ENCODE results near the gene TUBD1.
"Not testable (repeated sequence)": the region's sequence is repeated elsewhere in the genome, so short reads cannot be mapped to it uniquely, and the experiment has no call there.

The TUBD1 gene

DNA sequence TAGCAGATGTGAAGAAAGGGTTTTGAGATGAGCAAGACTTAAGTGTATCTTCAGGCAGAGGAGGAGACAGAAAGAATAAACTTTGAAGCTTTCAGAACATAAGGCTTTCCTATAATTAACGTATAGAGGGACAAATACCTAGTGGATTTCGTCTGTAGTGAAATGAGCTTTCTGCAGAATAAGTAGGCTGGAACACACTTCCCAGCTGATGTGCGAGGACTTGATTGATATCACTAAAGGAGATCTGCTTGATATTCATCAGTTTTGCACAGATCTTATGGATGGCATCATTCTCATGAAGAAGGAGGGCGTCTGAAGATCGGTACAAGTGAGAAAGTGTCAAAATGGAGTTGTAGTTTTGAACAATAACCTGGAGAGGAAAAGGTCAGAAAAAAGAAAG lies 14.8 kb downstream of the TUBD1 start:
- no peak for ATAC-seq
- TF ChIP-seq, protein P1, sequence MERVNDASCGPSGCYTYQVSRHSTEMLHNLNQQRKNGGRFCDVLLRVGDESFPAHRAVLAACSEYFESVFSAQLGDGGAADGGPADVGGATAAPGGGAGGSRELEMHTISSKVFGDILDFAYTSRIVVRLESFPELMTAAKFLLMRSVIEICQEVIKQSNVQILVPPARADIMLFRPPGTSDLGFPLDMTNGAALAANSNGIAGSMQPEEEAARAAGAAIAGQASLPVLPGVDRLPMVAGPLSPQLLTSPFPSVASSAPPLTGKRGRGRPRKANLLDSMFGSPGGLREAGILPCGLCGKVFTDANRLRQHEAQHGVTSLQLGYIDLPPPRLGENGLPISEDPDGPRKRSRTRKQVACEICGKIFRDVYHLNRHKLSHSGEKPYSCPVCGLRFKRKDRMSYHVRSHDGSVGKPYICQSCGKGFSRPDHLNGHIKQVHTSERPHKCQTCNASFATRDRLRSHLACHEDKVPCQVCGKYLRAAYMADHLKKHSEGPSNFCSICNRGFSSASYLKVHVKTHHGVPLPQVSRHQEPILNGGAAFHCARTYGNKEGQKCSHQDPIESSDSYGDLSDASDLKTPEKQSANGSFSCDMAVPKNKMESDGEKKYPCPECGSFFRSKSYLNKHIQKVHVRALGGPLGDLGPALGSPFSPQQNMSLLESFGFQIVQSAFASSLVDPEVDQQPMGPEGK (CRISPR knock-in tag; IDR thresholded peaks at IDR 0.05; ENCODE audit: borderline replicate concordance), result no peak
- TF ChIP-seq TOX (CRISPR knock-in tag; IDR thresholded peaks at IDR 0.05; ENCODE audit: borderline replicate concordance), result no peak
- no peak for TF ChIP-seq RARB (CRISPR knock-in tag; IDR thresholded peaks at IDR 0.05)
- no peak for TF ChIP-seq BACH2 (CRISPR knock-in tag; IDR thresholded peaks at IDR 0.05; ENCODE audit: borderline replicate concordance)
- TF ChIP-seq ISL1 (CRISPR knock-in tag; IDR thresholded peaks at IDR 0.05), result no peak
- no peak for TF ChIP-seq SNAI2 (CRISPR knock-in tag; IDR thresholded peaks at IDR 0.05)
- no peak for TF ChIP-seq OSR1 (CRISPR knock-in tag; IDR thresholded peaks at IDR 0.05)
- TF ChIP-seq CSDC2 (CRISPR knock-in tag; IDR thresholded peaks at IDR 0.05), result no peak

DNA sequence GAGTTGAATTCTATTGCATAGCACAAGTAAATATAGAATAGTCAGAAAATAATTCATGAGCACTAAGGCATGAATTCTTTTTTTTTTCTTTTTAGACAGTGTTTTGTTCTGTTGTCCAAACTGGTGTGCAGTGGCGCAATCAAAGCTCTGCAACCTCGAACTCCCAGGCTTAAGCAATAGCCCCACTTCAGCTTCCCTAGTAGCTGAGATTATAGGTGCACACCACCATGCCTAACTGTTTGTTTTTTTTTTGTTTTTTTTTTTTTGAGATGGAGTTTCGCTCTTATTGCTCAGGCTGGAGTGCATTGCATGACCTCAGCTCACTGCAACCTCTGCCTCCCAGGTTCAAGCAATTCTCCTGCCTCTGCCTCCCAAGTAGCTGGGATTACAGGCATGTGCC lies 16.6 kb downstream of the TUBD1 start:
- ATAC-seq, result no peak
- no peak for TF ChIP-seq GLIS3 (CRISPR knock-in tag; IDR thresholded peaks at IDR 0.05)
- no peak for TF ChIP-seq TOX (CRISPR knock-in tag; IDR thresholded peaks at IDR 0.05; ENCODE audit: borderline replicate concordance)
- no peak for TF ChIP-seq ZFP3 (CRISPR knock-in tag; IDR thresholded peaks at IDR 0.05)
- no peak for TF ChIP-seq ZNF8 (CRISPR knock-in tag; IDR thresholded peaks at IDR 0.05)
- TF ChIP-seq RARB (CRISPR knock-in tag; IDR thresholded peaks at IDR 0.05), result no peak
- TF ChIP-seq, protein P2, sequence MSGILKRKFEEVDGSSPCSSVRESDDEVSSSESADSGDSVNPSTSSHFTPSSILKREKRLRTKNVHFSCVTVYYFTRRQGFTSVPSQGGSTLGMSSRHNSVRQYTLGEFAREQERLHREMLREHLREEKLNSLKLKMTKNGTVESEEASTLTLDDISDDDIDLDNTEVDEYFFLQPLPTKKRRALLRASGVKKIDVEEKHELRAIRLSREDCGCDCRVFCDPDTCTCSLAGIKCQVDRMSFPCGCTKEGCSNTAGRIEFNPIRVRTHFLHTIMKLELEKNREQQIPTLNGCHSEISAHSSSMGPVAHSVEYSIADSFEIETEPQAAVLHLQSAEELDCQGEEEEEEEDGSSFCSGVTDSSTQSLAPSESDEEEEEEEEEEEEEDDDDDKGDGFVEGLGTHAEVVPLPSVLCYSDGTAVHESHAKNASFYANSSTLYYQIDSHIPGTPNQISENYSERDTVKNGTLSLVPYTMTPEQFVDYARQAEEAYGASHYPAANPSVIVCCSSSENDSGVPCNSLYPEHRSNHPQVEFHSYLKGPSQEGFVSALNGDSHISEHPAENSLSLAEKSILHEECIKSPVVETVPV (CRISPR knock-in tag; IDR thresholded peaks at IDR 0.05), result no peak
- TF ChIP-seq ZNF565 (CRISPR knock-in tag; conservative IDR thresholded peaks at IDR 0.05; ENCODE audit: low read depth), result no peak
- no peak for TF ChIP-seq ZFP30 (CRISPR knock-in tag; IDR thresholded peaks at IDR 0.05)
- TF ChIP-seq ISL1 (CRISPR knock-in tag; IDR thresholded peaks at IDR 0.05), result no peak
- TF ChIP-seq, protein P1 (CRISPR knock-in tag; IDR thresholded peaks at IDR 0.05; ENCODE audit: borderline replicate concordance), result no peak
- no peak for TF ChIP-seq ZNF70 (CRISPR knock-in tag; IDR thresholded peaks at IDR 0.05)
- TF ChIP-seq PPARA (CRISPR knock-in tag; IDR thresholded peaks at IDR 0.05; ENCODE audit: borderline replicate concordance), result no peak
- TF ChIP-seq, protein P3, sequence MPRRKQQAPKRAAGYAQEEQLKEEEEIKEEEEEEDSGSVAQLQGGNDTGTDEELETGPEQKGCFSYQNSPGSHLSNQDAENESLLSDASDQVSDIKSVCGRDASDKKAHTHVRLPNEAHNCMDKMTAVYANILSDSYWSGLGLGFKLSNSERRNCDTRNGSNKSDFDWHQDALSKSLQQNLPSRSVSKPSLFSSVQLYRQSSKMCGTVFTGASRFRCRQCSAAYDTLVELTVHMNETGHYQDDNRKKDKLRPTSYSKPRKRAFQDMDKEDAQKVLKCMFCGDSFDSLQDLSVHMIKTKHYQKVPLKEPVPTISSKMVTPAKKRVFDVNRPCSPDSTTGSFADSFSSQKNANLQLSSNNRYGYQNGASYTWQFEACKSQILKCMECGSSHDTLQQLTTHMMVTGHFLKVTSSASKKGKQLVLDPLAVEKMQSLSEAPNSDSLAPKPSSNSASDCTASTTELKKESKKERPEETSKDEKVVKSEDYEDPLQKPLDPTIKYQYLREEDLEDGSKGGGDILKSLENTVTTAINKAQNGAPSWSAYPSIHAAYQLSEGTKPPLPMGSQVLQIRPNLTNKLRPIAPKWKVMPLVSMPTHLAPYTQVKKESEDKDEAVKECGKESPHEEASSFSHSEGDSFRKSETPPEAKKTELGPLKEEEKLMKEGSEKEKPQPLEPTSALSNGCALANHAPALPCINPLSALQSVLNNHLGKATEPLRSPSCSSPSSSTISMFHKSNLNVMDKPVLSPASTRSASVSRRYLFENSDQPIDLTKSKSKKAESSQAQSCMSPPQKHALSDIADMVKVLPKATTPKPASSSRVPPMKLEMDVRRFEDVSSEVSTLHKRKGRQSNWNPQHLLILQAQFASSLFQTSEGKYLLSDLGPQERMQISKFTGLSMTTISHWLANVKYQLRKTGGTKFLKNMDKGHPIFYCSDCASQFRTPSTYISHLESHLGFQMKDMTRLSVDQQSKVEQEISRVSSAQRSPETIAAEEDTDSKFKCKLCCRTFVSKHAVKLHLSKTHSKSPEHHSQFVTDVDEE (CRISPR knock-in tag; IDR thresholded peaks at IDR 0.05), result no peak
- TF ChIP-seq, protein P4, sequence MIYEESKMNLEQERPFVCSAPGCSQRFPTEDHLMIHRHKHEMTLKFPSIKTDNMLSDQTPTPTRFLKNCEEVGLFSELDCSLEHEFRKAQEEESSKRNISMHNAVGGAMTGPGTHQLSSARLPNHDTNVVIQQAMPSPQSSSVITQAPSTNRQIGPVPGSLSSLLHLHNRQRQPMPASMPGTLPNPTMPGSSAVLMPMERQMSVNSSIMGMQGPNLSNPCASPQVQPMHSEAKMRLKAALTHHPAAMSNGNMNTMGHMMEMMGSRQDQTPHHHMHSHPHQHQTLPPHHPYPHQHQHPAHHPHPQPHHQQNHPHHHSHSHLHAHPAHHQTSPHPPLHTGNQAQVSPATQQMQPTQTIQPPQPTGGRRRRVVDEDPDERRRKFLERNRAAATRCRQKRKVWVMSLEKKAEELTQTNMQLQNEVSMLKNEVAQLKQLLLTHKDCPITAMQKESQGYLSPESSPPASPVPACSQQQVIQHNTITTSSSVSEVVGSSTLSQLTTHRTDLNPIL (CRISPR knock-in tag; IDR thresholded peaks at IDR 0.05; ENCODE audit: low read depth), result no peak
- TF ChIP-seq ESRRG (CRISPR knock-in tag; IDR thresholded peaks at IDR 0.05), result no peak
- TF ChIP-seq OSR1 (CRISPR knock-in tag; IDR thresholded peaks at IDR 0.05), result no peak
- TF ChIP-seq ZC3H10 (CRISPR knock-in tag; IDR thresholded peaks at IDR 0.05), result no peak

DNA sequence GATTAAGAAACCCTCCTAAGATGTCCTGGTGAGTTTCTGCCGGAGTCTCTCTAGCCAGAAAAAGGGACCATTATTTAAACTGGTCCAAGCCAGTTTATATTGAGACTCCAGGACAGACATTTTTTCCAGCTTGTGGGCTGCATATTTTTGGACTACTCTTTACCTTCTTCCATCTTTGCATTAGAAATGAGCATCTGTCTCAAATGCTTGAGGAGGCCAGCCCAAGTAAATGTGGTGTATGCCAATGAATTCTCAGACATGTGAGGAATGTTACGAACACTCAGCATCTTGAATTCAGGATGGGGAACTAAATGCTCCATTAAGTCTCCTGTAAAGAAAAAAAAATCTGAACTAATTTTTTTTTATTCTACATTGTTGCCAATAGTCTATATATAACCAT lies 18.4 kb downstream of the TUBD1 start:
- no peak for ATAC-seq
- no peak for TF ChIP-seq ZNF565 (CRISPR knock-in tag; conservative IDR thresholded peaks at IDR 0.05; ENCODE audit: low read depth)
- TF ChIP-seq OSR1 (CRISPR knock-in tag; IDR thresholded peaks at IDR 0.05), result no peak

DNA sequence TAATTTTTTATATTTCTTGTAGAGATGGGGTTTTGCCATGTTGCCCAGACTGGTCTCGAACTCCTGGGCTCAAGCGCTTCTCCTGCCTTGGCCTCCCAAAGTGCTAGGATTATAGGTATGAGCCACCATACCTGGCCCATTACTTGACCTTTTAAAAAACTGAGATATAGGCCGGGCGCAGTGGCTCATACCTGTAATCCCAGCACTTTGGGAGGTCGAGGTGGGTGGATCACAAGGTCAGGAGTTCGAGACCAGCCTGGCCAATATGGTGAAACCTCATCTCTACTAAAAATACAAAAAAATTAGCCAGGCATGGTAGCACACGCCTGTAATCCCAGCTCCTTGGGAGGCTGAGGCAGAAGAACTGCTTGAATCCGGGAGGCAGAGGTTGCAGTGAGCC lies 19.3 kb downstream of the TUBD1 start:
- ATAC-seq, result not testable (repeated sequence)

Measured in SK-N-SH treated with all-trans-retinoic acid at 6 μM for 48 hours (cell line).